ENCODE results near the gene TSHR.

TSHR gene

GRCh38 chr14:81087230-81087629, 131.8 kb downstream of the TSHR start:
- no peak for TF ChIP-seq CTCF (IDR thresholded peaks at IDR 0.05; ENCODE audit: poor library complexity, severe bottlenecking)
- ATAC-seq (ENCODE audit: low read depth) = no peak
- Histone ChIP-seq H3K4me1 (ENCODE audit: insufficient read depth, poor library complexity, severe bottlenecking) (no peaks in the 10 kb centered on the region), H3K4me3 (ENCODE audit: severe bottlenecking) (no peak overlapping the region), H3K27me3 (ENCODE audit: insufficient read depth, poor library complexity, severe bottlenecking) (no peaks in the 10 kb centered on the region), H3K27ac (ENCODE audit: poor library complexity, severe bottlenecking) (no peak overlapping the region), H3K9me3 (ENCODE audit: severe bottlenecking) (no peaks in the 10 kb centered on the region), H3K36me3 (ENCODE audit: low read depth) (no peaks in the 10 kb centered on the region)
- no peak for DNase-seq (ENCODE audit: low spot score)

- no peaks in the 10 kb centered on the region for H3K4me1 ChIP-seq (ENCODE audit: insufficient read depth, poor library complexity, severe bottlenecking)
- no peak overlapping the region for H3K4me3 ChIP-seq (ENCODE audit: severe bottlenecking)
- TF ChIP-seq CTCF (IDR thresholded peaks at IDR 0.05; ENCODE audit: poor library complexity, severe bottlenecking) = no peak
- no peaks in the 10 kb centered on the region for H3K27me3 ChIP-seq (ENCODE audit: insufficient read depth, poor library complexity, severe bottlenecking)
- no peak overlapping the region for H3K27ac ChIP-seq (ENCODE audit: poor library complexity, severe bottlenecking)
- H3K36me3 ChIP-seq (ENCODE audit: low read depth) = no peaks in the 10 kb centered on the region
- H3K9me3 ChIP-seq (ENCODE audit: severe bottlenecking) = no peaks in the 10 kb centered on the region
- no peak for DNase-seq (ENCODE audit: low spot score)
- ATAC-seq (ENCODE audit: low read depth) = no peak
Observed at GRCh38 chr14:81091139-81091538, 135.7 kb downstream of the TSHR start.

- H3K36me3 ChIP-seq (ENCODE audit: low read depth) = no peaks in the 10 kb centered on the region
- no peak overlapping the region for H3K4me3 ChIP-seq (ENCODE audit: severe bottlenecking)
- no peaks in the 10 kb centered on the region for H3K9me3 ChIP-seq (ENCODE audit: severe bottlenecking)
- ATAC-seq (ENCODE audit: low read depth) (no peak), DNase-seq (ENCODE audit: low spot score) (no peak)
- H3K27ac ChIP-seq (ENCODE audit: poor library complexity, severe bottlenecking) = no peak overlapping the region
- H3K27me3 ChIP-seq (ENCODE audit: insufficient read depth, poor library complexity, severe bottlenecking) = no peaks in the 10 kb centered on the region
- TF ChIP-seq CTCF (IDR thresholded peaks at IDR 0.05; ENCODE audit: poor library complexity, severe bottlenecking) = no peak
- H3K4me1 ChIP-seq (ENCODE audit: insufficient read depth, poor library complexity, severe bottlenecking) = no peaks in the 10 kb centered on the region
Observed at GRCh38 chr14:81091660-81092059, 136.2 kb downstream of the TSHR start.

GRCh38 chr14:81093651-81094050, 138.2 kb downstream of the TSHR start:
- ATAC-seq (ENCODE audit: low read depth) = no peak
- Histone ChIP-seq H3K4me3 (ENCODE audit: severe bottlenecking) (no peak overlapping the region), H3K9me3 (ENCODE audit: severe bottlenecking) (no peaks in the 10 kb centered on the region), H3K27me3 (ENCODE audit: insufficient read depth, poor library complexity, severe bottlenecking) (no peaks in the 10 kb centered on the region), H3K4me1 (ENCODE audit: insufficient read depth, poor library complexity, severe bottlenecking) (no peaks in the 10 kb centered on the region), H3K27ac (ENCODE audit: poor library complexity, severe bottlenecking) (no peak overlapping the region), H3K36me3 (ENCODE audit: low read depth) (no peaks in the 10 kb centered on the region)
- no peak for TF ChIP-seq CTCF (IDR thresholded peaks at IDR 0.05; ENCODE audit: poor library complexity, severe bottlenecking)
- DNase-seq (ENCODE audit: low spot score) = no peak

GRCh38 chr14:81095539-81095938, 140.1 kb downstream of the TSHR start:
- no peak for ATAC-seq (ENCODE audit: low read depth)
- Histone ChIP-seq H3K9me3 (ENCODE audit: severe bottlenecking) (no peaks in the 10 kb centered on the region), H3K36me3 (ENCODE audit: low read depth) (no peaks in the 10 kb centered on the region), H3K4me3 (ENCODE audit: severe bottlenecking) (no peak overlapping the region), H3K4me1 (ENCODE audit: insufficient read depth, poor library complexity, severe bottlenecking) (no peaks in the 10 kb centered on the region), H3K27me3 (ENCODE audit: insufficient read depth, poor library complexity, severe bottlenecking) (no peaks in the 10 kb centered on the region), H3K27ac (ENCODE audit: poor library complexity, severe bottlenecking) (no peak overlapping the region)
- DNase-seq (ENCODE audit: low spot score) = no peak
- no peak for TF ChIP-seq CTCF (IDR thresholded peaks at IDR 0.05; ENCODE audit: poor library complexity, severe bottlenecking)

Data from RWPE2 (cell line).